Activated naive CD4-positive, alpha-beta T cell treated with anti-CD3 and anti-CD28 coated beads, Interleukin-2, amount 50 U/mL, for 24 hours (primary cell): Measurements from ENCODE around the gene UNC5B.

Source experiments
- H3K27ac Mint-ChIP-seq: one replicate; pipeline ENCODE4 v1.8.0; 2021; ENCODE audit warnings: mild to moderate bottlenecking, mixed read lengths
- H3K27me3 Mint-ChIP-seq: one replicate; pipeline ENCODE4 v1.8.0; 2021; ENCODE audit warnings: mixed read lengths
- H3K36me3 Mint-ChIP-seq: one replicate; pipeline ENCODE4 v1.8.0; 2021; ENCODE audit warnings: mixed read lengths
- H3K4me1 Mint-ChIP-seq: one replicate; pipeline ENCODE4 v1.8.0; 2021; ENCODE audit warnings: mixed read lengths
- H3K4me3 Mint-ChIP-seq: one replicate; pipeline ENCODE4 v1.8.0; 2021; ENCODE audit warnings: mild to moderate bottlenecking, mixed read lengths
- H3K9me3 Mint-ChIP-seq: one replicate; pipeline ENCODE4 v1.8.0; 2021; ENCODE audit warnings: mixed read lengths

UNC5B gene

DNA sequence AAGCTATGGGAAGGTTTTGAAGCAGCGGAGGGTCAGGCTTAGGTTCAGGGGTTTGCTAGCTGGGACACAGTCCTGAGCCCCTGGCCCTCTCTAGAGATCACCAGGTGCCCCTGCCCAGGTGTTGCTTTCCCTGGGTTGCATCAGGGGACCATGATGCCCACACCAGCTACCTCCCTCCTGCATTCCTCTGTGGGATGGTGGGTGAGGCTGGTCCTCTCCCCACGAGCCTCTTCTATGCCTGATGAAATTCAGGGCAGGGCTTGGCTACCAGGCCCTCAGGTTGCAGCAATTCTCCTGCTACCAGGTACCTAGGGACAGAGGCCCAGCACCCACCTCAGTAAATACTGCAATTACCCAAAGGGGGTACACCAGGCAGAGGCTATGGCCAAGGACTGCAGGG is 95.9 kb downstream of the UNC5B start:
- Mint-ChIP-seq H3K4me1 (no peaks in the 10 kb centered on the region), H3K27ac (no peak overlapping the region), H3K27me3 (no peaks in the 10 kb centered on the region), H3K9me3 (no peaks in the 10 kb centered on the region), H3K36me3 (no peaks in the 10 kb centered on the region), H3K4me3 (no peak overlapping the region)

DNA sequence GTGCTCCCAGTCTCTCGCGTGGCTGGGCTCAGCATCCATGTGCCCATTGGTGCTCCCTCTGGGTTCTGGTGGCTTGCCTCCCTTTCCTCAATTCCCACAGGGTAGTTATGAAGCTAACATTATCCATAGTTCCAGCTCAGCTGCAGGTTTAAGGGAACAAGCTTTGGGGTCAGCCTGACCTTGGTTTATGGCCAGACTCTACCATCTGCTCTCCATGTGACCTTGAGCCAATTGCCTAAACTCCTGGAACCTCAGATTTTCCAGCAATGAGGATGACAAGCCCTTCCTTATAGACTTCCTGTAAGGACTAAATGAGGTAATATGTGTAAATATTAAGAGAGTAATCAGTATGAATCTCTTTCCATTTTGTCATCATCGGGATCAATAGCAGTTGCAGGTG is 96.6 kb downstream of the UNC5B start:
- Mint-ChIP-seq H3K36me3 (no peaks in the 10 kb centered on the region), H3K4me1 (peaks cover 4% of the 10 kb centered on the region), H3K27me3 (no peaks in the 10 kb centered on the region), H3K27ac (no peak overlapping the region), H3K4me3 (no peak overlapping the region), H3K9me3 (no peaks in the 10 kb centered on the region)

DNA sequence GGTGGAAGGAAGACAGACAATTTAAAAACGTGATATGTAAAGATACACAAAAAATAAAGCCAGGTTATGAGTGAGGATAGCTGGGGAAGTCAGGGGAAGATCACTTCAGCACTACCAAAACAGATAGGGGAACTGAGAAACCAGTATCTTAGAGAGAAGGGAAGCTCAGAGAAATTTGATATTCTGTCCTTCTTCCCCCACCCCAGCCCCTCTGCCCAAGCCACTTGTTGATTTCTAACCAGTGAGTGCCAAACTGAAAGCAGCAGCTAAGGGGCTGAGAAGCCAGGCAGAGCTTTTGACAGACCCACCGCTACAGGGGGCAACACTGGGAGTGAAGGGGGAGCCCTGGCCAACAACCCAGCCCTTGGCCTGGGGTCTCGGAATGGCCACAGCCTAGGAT is 97.5 kb downstream of the UNC5B start:
- no peak overlapping the region for H3K27ac Mint-ChIP-seq

DNA sequence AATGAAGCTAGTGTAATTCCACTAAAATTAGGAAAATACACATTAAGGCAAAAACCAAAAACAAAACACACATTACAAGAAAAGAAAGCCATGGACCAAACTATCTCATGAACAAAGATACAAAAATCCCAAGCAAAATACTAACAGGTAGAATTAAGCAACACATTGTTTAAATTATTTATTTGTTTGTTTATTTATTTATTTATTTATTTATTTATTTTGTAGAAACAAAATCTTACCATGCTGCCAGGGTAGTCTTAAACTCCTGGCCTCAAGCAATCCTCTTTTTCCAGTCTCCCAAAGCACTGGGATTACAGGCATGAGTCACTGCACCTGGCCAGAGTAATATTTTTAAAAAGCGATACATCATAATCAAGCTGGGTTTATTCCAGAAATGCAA is 99.8 kb downstream of the UNC5B start:
- H3K4me1 Mint-ChIP-seq = peaks cover 11% of the 10 kb centered on the region
- no peaks in the 10 kb centered on the region for H3K9me3 Mint-ChIP-seq
- H3K27ac Mint-ChIP-seq = no peak overlapping the region
- H3K36me3 Mint-ChIP-seq = no peaks in the 10 kb centered on the region
- no peaks in the 10 kb centered on the region for H3K27me3 Mint-ChIP-seq
- no peak overlapping the region for H3K4me3 Mint-ChIP-seq

More for the DNA sequence above, 97.5 kb downstream of the UNC5B start:
- H3K4me1 Mint-ChIP-seq = peaks cover 4% of the 10 kb centered on the region
- H3K9me3 Mint-ChIP-seq = no peaks in the 10 kb centered on the region
- no peak overlapping the region for H3K4me3 Mint-ChIP-seq
- H3K36me3 Mint-ChIP-seq = no peaks in the 10 kb centered on the region
- H3K27me3 Mint-ChIP-seq = no peaks in the 10 kb centered on the region

DNA sequence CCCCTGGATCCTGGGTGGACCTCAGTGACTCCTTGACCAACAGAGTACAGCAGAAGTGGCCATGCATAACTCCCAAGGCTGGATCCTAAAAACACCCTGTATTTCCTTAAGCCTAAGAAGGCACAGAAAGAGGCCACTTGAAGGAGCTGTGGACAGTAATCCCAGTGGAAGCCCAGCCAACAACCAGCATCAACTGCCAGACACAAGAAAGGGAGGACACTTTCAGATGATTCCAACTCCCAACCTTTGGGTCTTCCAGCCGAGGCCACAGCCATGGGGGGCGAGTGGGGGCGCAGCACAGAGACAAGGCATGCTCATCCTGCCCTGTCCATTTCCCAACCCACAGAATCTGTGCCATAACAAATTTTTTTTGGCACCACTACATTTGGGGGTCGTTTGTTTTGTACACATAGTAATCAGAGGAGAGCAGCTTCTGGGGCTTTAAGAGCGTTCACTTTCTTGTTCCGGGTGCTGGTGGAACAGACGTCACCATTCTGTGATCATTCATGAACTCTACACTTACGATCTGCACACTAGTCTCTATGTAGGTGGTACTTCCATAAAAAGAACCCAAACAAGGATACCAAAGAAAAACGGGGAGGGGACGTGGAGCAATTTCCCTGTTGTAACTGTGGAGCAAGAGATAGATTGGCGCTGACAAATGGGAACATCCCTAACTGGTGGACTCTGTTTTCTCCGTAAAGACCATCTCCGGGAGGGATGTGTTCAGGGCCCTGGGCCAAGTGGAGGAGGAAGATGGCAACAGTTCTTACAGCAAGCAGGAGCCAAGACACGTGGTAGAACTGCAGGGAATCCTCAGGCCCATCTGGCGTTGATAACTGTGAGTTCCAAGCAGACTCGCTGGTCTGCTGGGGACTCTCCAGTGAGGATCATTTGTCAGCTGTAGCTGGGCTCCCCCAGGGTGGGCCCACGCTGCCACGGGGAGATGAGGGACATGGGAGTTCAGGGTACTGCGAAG is 100.7 kb downstream of the UNC5B start:
- no peak overlapping the region for H3K27ac Mint-ChIP-seq
- H3K36me3 Mint-ChIP-seq = no peaks in the 10 kb centered on the region
- H3K27me3 Mint-ChIP-seq = no peaks in the 10 kb centered on the region
- H3K4me1 Mint-ChIP-seq = peaks cover 14% of the 10 kb centered on the region
- no peaks in the 10 kb centered on the region for H3K9me3 Mint-ChIP-seq
- no peak overlapping the region for H3K4me3 Mint-ChIP-seq

DNA sequence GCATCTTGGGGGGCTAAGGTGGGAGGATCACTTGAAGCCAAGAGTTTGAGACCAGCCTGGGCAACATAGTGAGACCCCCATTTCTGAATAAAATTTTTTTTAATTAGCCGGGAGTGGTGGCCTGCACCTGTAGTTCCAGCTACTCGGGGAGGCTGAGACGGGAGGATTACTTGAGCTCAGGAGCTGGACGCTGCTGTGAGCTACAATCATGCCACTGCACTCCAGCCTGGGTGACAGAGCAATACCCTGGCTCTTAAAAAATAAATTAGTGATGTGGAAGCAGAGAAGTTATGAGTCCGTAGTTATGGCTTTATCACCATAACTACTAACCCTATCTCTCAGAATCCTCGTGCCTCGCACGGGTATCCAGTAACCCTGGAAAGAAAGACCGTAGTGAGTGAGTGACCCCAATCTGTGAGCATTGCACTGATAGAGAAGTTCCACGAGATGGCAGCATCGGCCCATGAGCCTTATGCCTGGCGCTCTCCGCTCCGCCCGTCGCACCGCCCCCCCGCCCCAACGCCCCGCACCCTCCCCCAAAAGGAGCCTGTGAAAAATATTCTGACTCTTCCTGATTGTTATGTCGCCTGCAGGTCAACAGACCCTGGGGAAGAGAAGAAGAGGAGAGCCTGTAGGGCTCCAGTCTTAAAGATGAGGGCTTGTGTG is 101.8 kb downstream of the UNC5B start:
- H3K4me3 Mint-ChIP-seq = no peak overlapping the region
- H3K27ac Mint-ChIP-seq = no peak overlapping the region

DNA sequence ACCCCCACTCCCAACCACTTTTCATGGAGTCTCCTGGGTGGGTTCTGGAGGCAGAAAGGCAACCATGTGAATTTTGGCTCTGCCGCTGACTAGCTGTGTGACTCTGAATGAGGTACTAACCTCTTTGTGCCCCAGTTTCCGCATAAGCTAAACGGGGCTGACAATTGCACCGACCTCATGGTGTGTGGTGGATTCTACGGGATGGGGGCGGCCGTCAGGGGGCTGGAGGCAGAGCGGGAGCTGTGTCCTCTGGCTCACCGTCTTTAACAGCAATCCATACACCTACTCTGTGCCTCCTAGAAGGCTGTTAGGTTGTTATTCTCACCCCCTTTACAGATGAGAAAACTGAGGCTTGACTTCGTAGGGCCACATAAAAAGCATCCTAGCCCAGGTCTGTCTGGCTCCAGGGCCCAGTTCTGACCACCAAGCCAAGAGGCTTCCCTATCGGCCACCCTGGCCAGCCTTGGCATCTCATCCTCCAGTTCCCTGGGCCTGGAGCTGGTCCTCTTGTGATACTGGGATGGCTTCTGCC is 102.4 kb downstream of the UNC5B start:
- H3K4me1 Mint-ChIP-seq = peaks cover 20% of the 10 kb centered on the region
- no peaks in the 10 kb centered on the region for H3K27me3 Mint-ChIP-seq
- no peak overlapping the region for H3K4me3 Mint-ChIP-seq
- no peaks in the 10 kb centered on the region for H3K9me3 Mint-ChIP-seq
- no peak overlapping the region for H3K27ac Mint-ChIP-seq
- H3K36me3 Mint-ChIP-seq = no peaks in the 10 kb centered on the region

More for the DNA sequence above, 101.8 kb downstream of the UNC5B start:
- no peaks in the 10 kb centered on the region for H3K36me3 Mint-ChIP-seq
- no peaks in the 10 kb centered on the region for H3K9me3 Mint-ChIP-seq
- peaks cover 18% of the 10 kb centered on the region for H3K4me1 Mint-ChIP-seq
- no peaks in the 10 kb centered on the region for H3K27me3 Mint-ChIP-seq

DNA sequence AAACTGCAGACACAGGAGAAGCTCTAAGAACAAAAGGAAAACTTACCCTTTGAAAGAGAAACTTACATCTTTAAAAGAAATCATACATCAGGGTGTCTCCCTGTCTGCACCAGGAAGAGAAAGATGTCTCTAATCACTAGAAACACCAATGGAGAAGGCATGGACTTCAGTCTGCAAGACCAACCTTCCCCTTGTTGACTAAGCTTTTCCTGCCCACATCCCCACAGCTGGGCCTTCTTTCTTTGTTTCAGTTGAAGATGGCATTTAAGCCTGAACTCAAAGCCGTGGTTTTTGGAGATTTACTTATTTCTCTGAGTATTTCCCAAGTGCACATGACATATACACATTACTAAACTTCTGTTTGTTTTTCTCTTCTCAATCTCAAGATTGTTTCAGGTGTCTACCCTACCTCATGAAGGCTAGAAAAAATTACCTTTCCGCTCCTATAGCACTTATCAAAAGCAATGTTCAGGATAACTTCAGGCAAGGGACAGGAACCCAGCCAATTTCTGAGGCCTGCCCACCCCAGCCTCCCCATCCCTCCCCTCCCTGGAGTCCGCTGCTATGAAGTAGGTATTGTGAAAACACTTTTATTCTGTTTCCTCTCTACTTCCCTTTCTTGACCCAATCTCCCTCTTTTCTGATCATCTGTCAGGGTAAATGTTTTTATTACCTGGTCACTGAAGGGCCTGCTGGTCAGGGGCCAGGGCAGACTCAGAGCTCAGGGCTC is 103.9 kb downstream of the UNC5B start:
- Mint-ChIP-seq H3K9me3 (no peaks in the 10 kb centered on the region), H3K4me1 (peaks cover 32% of the 10 kb centered on the region), H3K27me3 (no peaks in the 10 kb centered on the region), H3K36me3 (no peaks in the 10 kb centered on the region), H3K4me3 (no peak overlapping the region), H3K27ac (no peak overlapping the region)

DNA sequence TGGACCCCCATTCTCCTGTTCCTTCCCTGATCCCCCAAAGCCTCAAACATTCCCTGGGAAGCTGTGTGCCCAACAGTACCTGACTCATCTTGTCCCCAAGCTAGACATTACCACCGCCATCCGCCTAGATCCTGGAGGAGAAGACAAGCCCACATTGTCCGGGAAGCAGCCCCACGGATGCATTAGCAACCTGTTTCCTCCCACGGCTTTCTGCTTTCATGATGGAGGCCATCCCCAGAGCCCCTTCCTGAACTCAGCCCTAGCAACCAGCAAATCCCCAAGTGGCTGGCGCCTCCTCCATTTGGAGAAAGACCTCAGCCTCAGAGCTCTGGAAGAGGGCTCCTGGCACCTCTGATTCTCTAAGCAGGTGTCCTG is 104.4 kb downstream of the UNC5B start:
- Mint-ChIP-seq H3K27me3 (no peaks in the 10 kb centered on the region), H3K27ac (peak overlapping the region; percentile 65), H3K9me3 (no peaks in the 10 kb centered on the region), H3K4me3 (no peak overlapping the region), H3K4me1 (peaks cover 32% of the 10 kb centered on the region), H3K36me3 (no peaks in the 10 kb centered on the region)

DNA sequence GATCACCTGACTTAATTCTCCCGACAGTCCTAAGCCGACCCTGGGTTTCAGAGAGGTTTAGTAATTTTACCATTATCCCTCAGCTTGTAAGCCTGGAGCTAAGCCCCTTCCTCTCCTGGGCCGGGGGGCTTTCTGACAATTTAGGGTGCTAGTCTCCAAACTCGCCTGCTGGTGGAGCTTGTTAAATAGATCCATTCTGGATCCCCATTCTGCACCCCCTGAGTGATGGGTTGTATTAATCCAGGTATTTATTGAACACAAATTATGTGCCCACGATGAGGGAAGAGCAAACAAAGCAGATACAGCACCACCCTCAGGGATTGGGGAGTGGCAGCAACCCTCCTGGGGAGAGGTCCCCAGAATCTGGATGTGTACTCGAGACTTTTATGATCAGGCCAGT is 105.4 kb downstream of the UNC5B start:
- no peaks in the 10 kb centered on the region for H3K9me3 Mint-ChIP-seq
- no peaks in the 10 kb centered on the region for H3K36me3 Mint-ChIP-seq
- H3K4me1 Mint-ChIP-seq = peaks cover 34% of the 10 kb centered on the region
- no peaks in the 10 kb centered on the region for H3K27me3 Mint-ChIP-seq
- H3K4me3 Mint-ChIP-seq = no peak overlapping the region
- no peak overlapping the region for H3K27ac Mint-ChIP-seq

DNA sequence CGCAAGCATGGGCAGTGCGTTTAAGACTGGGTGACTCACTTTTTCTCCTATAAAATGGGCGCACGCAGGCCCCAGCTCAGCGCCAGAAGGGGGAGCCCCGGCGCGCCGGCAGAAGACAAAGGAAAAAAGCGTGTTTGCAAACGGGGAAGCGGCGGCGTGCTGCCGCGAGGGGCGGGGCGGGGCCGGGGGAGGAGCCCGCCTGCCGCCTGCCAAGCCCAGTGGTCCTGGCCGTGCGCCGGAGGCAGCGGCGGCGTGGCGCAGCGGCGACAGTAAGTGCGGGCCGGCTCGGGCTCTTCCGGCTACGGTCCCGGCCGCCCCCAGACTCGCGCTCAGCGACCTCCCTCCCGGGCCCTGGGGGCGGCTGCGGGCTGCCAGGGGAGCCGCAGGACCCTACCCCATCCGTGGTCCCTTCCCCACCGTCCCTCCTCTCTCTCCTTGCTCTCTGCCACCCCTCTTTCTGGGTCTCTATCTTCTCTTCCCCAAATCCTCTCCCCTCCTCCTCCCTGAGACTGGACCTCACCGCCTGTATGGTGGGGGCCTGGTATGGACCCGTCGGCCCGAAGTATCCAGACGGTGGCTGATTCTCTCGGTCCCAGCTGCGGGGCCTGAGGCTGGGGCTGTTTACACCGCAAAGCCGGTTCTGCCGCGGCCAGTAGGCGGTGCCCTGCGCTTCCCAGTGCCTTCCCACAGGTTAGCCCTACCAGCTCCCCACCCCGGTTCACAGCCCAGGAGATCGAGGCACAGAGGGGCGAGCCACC is 106.9 kb downstream of the UNC5B start, which contains the start of gene SLC29A3:
Gene SLC29A3, plus strand, starts transcription at position 218 of the 758 bp plus-strand sequence. Its CDS starts 51 bp downstream, at position 269.
- no peaks in the 10 kb centered on the region for H3K27me3 Mint-ChIP-seq
- peak within 1 kb of the TSS; percentile 95 for H3K4me3 Mint-ChIP-seq
- H3K36me3 Mint-ChIP-seq = peaks cover 9% of the 10 kb centered on the region
- peak within 1 kb of the TSS; percentile 87 for H3K27ac Mint-ChIP-seq
- H3K9me3 Mint-ChIP-seq = no peaks in the 10 kb centered on the region
- H3K4me1 Mint-ChIP-seq = peaks cover 42% of the 10 kb centered on the region

DNA sequence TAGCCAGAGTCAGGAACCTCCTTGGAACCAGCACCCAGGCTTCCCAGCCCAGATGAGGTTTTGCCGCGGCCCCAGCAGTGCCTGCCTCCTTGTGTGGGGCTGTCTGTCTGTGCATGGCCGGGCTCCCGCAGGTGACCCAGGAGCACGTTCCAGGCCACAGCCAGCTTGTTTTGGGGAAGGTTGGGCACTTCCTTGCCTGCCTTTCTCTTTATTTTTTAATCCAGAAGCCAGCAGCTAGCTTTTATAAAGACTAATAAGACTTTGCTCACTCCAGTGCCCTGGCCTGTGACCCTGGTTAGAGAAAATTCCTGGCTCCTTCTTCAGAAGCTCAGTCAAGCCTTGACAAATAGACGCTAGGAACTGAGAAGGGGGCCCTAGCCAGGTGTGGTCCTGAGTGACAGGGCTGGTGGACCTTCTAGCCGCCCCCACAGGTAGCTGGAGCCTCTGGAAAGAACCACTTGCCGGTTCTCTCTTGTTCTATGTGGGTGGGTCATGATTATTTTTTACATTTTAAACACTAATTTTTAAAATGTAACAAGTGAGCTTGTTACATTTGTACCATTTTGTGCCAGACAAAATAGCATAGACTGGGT is 107.5 kb downstream of the UNC5B start:
- Mint-ChIP-seq H3K4me1 (peaks cover 42% of the 10 kb centered on the region), H3K9me3 (no peaks in the 10 kb centered on the region), H3K27me3 (no peaks in the 10 kb centered on the region)

DNA sequence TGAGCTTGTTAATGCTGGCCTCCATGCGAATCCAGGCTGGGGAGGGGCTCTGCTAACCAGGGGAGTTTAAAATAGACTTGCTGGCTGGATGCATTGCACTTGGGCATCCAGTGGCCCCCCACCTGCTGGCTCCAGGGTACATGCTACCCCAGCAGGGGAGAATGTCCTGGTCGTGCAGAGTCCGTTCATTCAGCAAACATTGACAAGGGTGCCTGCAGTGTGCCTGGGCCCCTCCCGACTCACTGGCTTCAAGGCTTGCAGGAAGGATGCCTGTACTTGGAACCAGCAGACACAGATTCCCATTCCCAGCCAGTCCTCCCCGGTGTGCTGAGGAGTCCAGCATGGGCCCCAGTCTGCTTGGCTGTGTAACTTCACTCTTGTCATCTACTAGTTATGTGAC is 108.2 kb downstream of the UNC5B start:
- H3K27ac Mint-ChIP-seq = no peak overlapping the region

More for the DNA sequence above, 107.5 kb downstream of the UNC5B start:
- H3K36me3 Mint-ChIP-seq = peaks cover 9% of the 10 kb centered on the region
- H3K4me3 Mint-ChIP-seq = peak overlapping the region; percentile 95
- H3K27ac Mint-ChIP-seq = peak overlapping the region; percentile 30

DNA sequence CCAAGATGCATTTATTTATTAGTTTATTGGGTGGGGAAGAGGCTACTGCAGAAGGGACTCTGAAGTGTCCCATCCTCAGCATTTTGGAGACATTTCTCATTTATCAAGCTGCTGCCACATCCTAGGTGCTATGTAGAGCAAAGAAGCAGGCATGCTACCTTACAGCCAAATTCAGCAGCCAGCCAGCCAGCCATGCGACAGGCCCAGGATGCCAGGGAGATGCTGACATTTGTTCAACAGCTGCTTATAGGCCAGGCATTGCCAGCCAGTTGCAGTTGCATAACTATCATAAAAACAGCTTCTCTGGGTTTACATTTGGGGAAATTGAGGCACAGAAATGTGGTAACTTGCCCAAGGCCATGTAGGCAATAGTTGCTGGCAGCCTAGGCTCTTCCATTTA is 109.0 kb downstream of the UNC5B start:
- Mint-ChIP-seq H3K4me3 (no peak overlapping the region), H3K36me3 (peaks cover 9% of the 10 kb centered on the region), H3K9me3 (no peaks in the 10 kb centered on the region), H3K27me3 (no peaks in the 10 kb centered on the region), H3K4me1 (peaks cover 39% of the 10 kb centered on the region), H3K27ac (no peak overlapping the region)

More for the DNA sequence above, 108.2 kb downstream of the UNC5B start:
- peak overlapping the region; percentile 95 for H3K4me3 Mint-ChIP-seq
- H3K36me3 Mint-ChIP-seq = peaks cover 9% of the 10 kb centered on the region
- H3K9me3 Mint-ChIP-seq = no peaks in the 10 kb centered on the region
- H3K27me3 Mint-ChIP-seq = no peaks in the 10 kb centered on the region
- peaks cover 42% of the 10 kb centered on the region for H3K4me1 Mint-ChIP-seq
